ENCODE results near the gene MAPK8.

DNA sequence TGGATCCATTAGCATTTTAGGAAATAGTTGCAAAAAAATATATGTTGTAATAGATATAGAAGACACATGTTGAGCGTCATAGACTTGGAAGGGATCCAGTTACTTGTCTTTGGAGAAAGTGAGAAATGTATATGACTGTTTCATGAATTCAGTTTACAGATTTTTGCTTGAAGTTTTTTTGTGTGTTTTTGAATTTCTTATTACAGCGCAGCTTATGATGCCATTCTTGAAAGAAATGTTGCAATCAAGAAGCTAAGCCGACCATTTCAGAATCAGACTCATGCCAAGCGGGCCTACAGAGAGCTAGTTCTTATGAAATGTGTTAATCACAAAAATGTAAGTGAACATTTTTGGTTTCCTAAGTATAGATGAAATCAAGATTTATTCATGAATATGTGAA, 98.2 kb downstream of the MAPK8 start:
- TF ChIP-seq CREB1 (IDR thresholded peaks at IDR 0.05): no peak
- no peak for TF ChIP-seq CREB1 (CRISPR knock-in tag; IDR thresholded peaks at IDR 0.05)
- no peak for TF ChIP-seq L3MBTL2 (IDR thresholded peaks at IDR 0.05)
- TF ChIP-seq, protein P1, sequence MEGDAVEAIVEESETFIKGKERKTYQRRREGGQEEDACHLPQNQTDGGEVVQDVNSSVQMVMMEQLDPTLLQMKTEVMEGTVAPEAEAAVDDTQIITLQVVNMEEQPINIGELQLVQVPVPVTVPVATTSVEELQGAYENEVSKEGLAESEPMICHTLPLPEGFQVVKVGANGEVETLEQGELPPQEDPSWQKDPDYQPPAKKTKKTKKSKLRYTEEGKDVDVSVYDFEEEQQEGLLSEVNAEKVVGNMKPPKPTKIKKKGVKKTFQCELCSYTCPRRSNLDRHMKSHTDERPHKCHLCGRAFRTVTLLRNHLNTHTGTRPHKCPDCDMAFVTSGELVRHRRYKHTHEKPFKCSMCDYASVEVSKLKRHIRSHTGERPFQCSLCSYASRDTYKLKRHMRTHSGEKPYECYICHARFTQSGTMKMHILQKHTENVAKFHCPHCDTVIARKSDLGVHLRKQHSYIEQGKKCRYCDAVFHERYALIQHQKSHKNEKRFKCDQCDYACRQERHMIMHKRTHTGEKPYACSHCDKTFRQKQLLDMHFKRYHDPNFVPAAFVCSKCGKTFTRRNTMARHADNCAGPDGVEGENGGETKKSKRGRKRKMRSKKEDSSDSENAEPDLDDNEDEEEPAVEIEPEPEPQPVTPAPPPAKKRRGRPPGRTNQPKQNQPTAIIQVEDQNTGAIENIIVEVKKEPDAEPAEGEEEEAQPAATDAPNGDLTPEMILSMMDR (IDR thresholded peaks at IDR 0.05 in 2 of 3, conservative IDR thresholded peaks at IDR 0.05 in 1 of 3; ENCODE audit: insufficient read depth in 2 of 3, low read depth in 1 of 3, low read length in 3 of 3): no peak
- no peak for TF ChIP-seq MAFG (tag; conservative IDR thresholded peaks at IDR 0.05)
- TF ChIP-seq, protein P2, sequence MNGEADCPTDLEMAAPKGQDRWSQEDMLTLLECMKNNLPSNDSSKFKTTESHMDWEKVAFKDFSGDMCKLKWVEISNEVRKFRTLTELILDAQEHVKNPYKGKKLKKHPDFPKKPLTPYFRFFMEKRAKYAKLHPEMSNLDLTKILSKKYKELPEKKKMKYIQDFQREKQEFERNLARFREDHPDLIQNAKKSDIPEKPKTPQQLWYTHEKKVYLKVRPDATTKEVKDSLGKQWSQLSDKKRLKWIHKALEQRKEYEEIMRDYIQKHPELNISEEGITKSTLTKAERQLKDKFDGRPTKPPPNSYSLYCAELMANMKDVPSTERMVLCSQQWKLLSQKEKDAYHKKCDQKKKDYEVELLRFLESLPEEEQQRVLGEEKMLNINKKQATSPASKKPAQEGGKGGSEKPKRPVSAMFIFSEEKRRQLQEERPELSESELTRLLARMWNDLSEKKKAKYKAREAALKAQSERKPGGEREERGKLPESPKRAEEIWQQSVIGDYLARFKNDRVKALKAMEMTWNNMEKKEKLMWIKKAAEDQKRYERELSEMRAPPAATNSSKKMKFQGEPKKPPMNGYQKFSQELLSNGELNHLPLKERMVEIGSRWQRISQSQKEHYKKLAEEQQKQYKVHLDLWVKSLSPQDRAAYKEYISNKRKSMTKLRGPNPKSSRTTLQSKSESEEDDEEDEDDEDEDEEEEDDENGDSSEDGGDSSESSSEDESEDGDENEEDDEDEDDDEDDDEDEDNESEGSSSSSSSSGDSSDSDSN (IDR thresholded peaks at IDR 0.05; ENCODE audit: borderline replicate concordance in 1 of 2, low read depth in 2 of 2, low read length in 2 of 2): no peak
- no peak for TF ChIP-seq RAD21 (CRISPR knock-in tag; conservative IDR thresholded peaks at IDR 0.05 in 1 of 2, IDR thresholded peaks at IDR 0.05 in 1 of 2)
- TF ChIP-seq ATF7 (IDR thresholded peaks at IDR 0.05): no peak
- TF ChIP-seq, protein P3, sequence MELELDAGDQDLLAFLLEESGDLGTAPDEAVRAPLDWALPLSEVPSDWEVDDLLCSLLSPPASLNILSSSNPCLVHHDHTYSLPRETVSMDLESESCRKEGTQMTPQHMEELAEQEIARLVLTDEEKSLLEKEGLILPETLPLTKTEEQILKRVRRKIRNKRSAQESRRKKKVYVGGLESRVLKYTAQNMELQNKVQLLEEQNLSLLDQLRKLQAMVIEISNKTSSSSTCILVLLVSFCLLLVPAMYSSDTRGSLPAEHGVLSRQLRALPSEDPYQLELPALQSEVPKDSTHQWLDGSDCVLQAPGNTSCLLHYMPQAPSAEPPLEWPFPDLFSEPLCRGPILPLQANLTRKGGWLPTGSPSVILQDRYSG (tag; conservative IDR thresholded peaks at IDR 0.05; ENCODE audit: low read depth): no peak
- TF ChIP-seq YY1 (IDR thresholded peaks at IDR 0.05; ENCODE audit: borderline replicate concordance in 1 of 3, control insufficient read depth in 1 of 3, extremely low read depth in 1 of 3, insufficient read depth in 3 of 3, insufficient read length in 1 of 3, insufficient replicate concordance in 2 of 3, low read depth in 1 of 3, low read length in 2 of 3): no peak
- TF ChIP-seq TEAD1 (CRISPR knock-in tag; IDR thresholded peaks at IDR 0.05): no peak
- TF ChIP-seq, protein P4, sequence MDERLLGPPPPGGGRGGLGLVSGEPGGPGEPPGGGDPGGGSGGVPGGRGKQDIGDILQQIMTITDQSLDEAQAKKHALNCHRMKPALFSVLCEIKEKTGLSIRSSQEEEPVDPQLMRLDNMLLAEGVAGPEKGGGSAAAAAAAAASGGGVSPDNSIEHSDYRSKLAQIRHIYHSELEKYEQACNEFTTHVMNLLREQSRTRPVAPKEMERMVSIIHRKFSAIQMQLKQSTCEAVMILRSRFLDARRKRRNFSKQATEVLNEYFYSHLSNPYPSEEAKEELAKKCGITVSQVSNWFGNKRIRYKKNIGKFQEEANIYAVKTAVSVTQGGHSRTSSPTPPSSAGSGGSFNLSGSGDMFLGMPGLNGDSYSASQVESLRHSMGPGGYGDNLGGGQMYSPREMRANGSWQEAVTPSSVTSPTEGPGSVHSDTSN (CRISPR knock-in tag; IDR thresholded peaks at IDR 0.05; ENCODE audit: low read depth): no peak
- TF ChIP-seq, protein P4 (tag; conservative IDR thresholded peaks at IDR 0.05; ENCODE audit: low read depth): no peak
- no peak for TF ChIP-seq POLR2A (conservative IDR thresholded peaks at IDR 0.05)
- TF ChIP-seq GABPA (tag; conservative IDR thresholded peaks at IDR 0.05; ENCODE audit: low read depth): no peak
- TF ChIP-seq TCF7 (IDR thresholded peaks at IDR 0.05; ENCODE audit: borderline replicate concordance): no peak

All from K562 (cell line).